Measurements from ENCODE around the gene MRPS16.

- TF ChIP-seq CTCF (conservative IDR thresholded peaks at IDR 0.05), result no peak
- no peak for TF ChIP-seq ZFX (IDR thresholded peaks at IDR 0.05)
Observed at GRCh38 chr10:73262880-73263555, 10.6 kb upstream of the MRPS16 start.
